OCI-LY1 (cell line): Measurements from ENCODE around the gene ZMPSTE24.

Source experiments
- EZH2 ChIP-seq: fragments of 200-600 bp; sonication (generic), shearing (Covaris generic); IDR thresholded peaks from 2 replicates; pipeline ENCODE4 v1.8.0; 2017; ENCODE audit warnings: borderline replicate concordance, mixed run types, mild to moderate bottlenecking, antibody characterized with exemption, low read length, moderate library complexity, mixed read lengths
- TF ChIP-seq, protein P1 (sequence below): fragments of 200-600 bp; sonication (generic), shearing (Covaris generic); IDR thresholded peaks from 2 replicates; pipeline ENCODE4 v1.5.1; 2017; ENCODE audit warnings: mild to moderate bottlenecking, antibody characterized with exemption, low read length, moderate library complexity, mixed read lengths

DNA sequence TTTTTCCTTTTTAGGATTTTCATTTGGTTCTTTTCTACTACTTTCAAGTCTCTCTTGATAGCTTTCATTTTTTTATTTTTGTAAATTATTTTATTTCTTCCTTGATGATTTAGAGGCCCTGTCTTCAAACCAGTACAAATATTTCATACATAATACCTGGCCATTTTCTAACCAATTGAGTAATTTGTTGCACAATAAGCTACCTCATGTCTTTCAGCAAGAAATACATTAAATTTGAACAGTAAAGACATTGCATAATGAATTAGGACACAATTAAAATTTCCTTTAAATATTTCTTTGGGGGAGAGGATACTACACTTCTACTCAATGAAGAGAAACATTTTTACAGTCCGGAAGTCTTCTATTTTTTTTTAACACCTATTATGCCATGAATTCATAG, 74.7 kb downstream of the ZMPSTE24 start:
- TF ChIP-seq, protein P1, sequence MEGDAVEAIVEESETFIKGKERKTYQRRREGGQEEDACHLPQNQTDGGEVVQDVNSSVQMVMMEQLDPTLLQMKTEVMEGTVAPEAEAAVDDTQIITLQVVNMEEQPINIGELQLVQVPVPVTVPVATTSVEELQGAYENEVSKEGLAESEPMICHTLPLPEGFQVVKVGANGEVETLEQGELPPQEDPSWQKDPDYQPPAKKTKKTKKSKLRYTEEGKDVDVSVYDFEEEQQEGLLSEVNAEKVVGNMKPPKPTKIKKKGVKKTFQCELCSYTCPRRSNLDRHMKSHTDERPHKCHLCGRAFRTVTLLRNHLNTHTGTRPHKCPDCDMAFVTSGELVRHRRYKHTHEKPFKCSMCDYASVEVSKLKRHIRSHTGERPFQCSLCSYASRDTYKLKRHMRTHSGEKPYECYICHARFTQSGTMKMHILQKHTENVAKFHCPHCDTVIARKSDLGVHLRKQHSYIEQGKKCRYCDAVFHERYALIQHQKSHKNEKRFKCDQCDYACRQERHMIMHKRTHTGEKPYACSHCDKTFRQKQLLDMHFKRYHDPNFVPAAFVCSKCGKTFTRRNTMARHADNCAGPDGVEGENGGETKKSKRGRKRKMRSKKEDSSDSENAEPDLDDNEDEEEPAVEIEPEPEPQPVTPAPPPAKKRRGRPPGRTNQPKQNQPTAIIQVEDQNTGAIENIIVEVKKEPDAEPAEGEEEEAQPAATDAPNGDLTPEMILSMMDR = no peak
- TF ChIP-seq EZH2 = no peak
